Mesothelial cell of epicardium (in vitro differentiated cells): Measurements from ENCODE around the gene CAMK2G. TPM values are rescaled to one million over a fixed set of nuclear protein-coding genes. Genes with fewer than 3 reads are reported as not detected.

Experiments
- DNase-seq, 2 experiments: peaks; one replicate each; pipeline ENCODE4 v3.0.0; 2021; ENCODE audit warnings: low spot score in 2 of 2; ENCODE audit not compliant: unreplicated experiment in 2 of 2
- H3K27ac Mint-ChIP-seq: 2 replicates; pipeline ENCODE4 v1.8.0; 2021; ENCODE audit warnings: mixed read lengths
- H3K27me3 Mint-ChIP-seq: 2 replicates; pipeline ENCODE4 v1.8.0; 2021; ENCODE audit warnings: low read depth, mixed read lengths
- H3K36me3 Mint-ChIP-seq: 2 replicates; pipeline ENCODE4 v1.8.0; 2021; ENCODE audit warnings: mixed read lengths
- H3K4me1 Mint-ChIP-seq: 2 replicates; pipeline ENCODE4 v1.8.0; 2021; ENCODE audit warnings: mixed read lengths
- H3K4me3 Mint-ChIP-seq: 2 replicates; pipeline ENCODE4 v1.8.0; 2021; ENCODE audit warnings: mild to moderate bottlenecking, moderate library complexity, mixed read lengths
- H3K9me3 Mint-ChIP-seq: 2 replicates; pipeline ENCODE4 v1.8.0; 2021; ENCODE audit warnings: mixed read lengths
- CTCF ChIP-seq: fragments of 200-600 bp; sonication (generic); IDR thresholded peaks from one replicate; pipeline ENCODE4 v1.5.0; 2021; ENCODE audit warnings: antibody characterized with exemption; ENCODE audit not compliant: unreplicated experiment
- total RNA-seq: library from RNA; stranded (reverse); gene quantifications from 3 replicates; pipeline ENCODE4 v1.2.1, GENCODE V29; 2021

CAMK2G gene
- total RNA-seq, 1 donor from 2014 or later = 28.3 TPM

- H3K9me3 Mint-ChIP-seq = no peaks in the 10 kb centered on the region
- H3K4me3 Mint-ChIP-seq = no peak overlapping the region
Observed at GRCh38 chr10:73856261-73856660, 18.1 kb downstream of the CAMK2G start.

GRCh38 chr10:73855413-73855812, 18.9 kb downstream of the CAMK2G start:
- TF ChIP-seq CTCF = no peak
- H3K27ac Mint-ChIP-seq = no peak overlapping the region
- peaks cover 10% of the 10 kb centered on the region for H3K36me3 Mint-ChIP-seq
- H3K4me1 Mint-ChIP-seq = peaks cover 4% of the 10 kb centered on the region
- DNase-seq = no peak
- no peaks in the 10 kb centered on the region for H3K9me3 Mint-ChIP-seq
- no peaks in the 10 kb centered on the region for H3K27me3 Mint-ChIP-seq
- no peak overlapping the region for H3K4me3 Mint-ChIP-seq

More at GRCh38 chr10:73856261-73856660, 18.1 kb downstream of the CAMK2G start:
- Mint-ChIP-seq H3K27me3 (no peaks in the 10 kb centered on the region), H3K4me1 (no peaks in the 10 kb centered on the region), H3K36me3 (peaks cover 8% of the 10 kb centered on the region), H3K27ac (no peak overlapping the region)
- TF ChIP-seq CTCF = no peak
- no peak for DNase-seq

- Mint-ChIP-seq H3K27ac (no peak overlapping the region), H3K4me1 (peaks cover 4% of the 10 kb centered on the region), H3K4me3 (no peak overlapping the region), H3K9me3 (no peaks in the 10 kb centered on the region), H3K27me3 (no peaks in the 10 kb centered on the region), H3K36me3 (peaks cover 10% of the 10 kb centered on the region)
- no peak for DNase-seq
- no peak for TF ChIP-seq CTCF
Observed at GRCh38 chr10:73854310-73854709, 20.0 kb downstream of the CAMK2G start.

GRCh38 chr10:73853196-73853595, 21.2 kb downstream of the CAMK2G start:
- Mint-ChIP-seq H3K36me3 (peaks cover 9% of the 10 kb centered on the region), H3K9me3 (no peaks in the 10 kb centered on the region), H3K4me3 (no peak overlapping the region), H3K4me1 (peaks cover 5% of the 10 kb centered on the region), H3K27ac (no peak overlapping the region), H3K27me3 (no peaks in the 10 kb centered on the region)
- no peak for DNase-seq
- TF ChIP-seq CTCF = no peak

GRCh38 chr10:73850863-73851461, 23.4 kb downstream of the CAMK2G start:
- no peaks in the 10 kb centered on the region for H3K27me3 Mint-ChIP-seq
- TF ChIP-seq CTCF = no peak
- no peak for DNase-seq
- no peaks in the 10 kb centered on the region for H3K9me3 Mint-ChIP-seq
- no peak overlapping the region for H3K4me3 Mint-ChIP-seq
- peaks cover 5% of the 10 kb centered on the region for H3K4me1 Mint-ChIP-seq
- peak overlapping the region; percentile 61 for H3K27ac Mint-ChIP-seq
- peaks cover 18% of the 10 kb centered on the region for H3K36me3 Mint-ChIP-seq

GRCh38 chr10:73850211-73850610, 24.1 kb downstream of the CAMK2G start:
- no peaks in the 10 kb centered on the region for H3K27me3 Mint-ChIP-seq

More at GRCh38 chr10:73850211-73850610, 24.1 kb downstream of the CAMK2G start:
- Mint-ChIP-seq H3K9me3 (no peaks in the 10 kb centered on the region), H3K4me1 (peaks cover 5% of the 10 kb centered on the region), H3K4me3 (no peak overlapping the region), H3K36me3 (peaks cover 21% of the 10 kb centered on the region), H3K27ac (no peak overlapping the region)
- DNase-seq = no peak
- no peak for TF ChIP-seq CTCF
